Measurements from ENCODE around the gene CAMSAP3. TPM values are rescaled to one million over a fixed set of nuclear protein-coding genes. Genes with fewer than 3 reads are reported as not detected.
"Not testable (repeated sequence)": the region's sequence is repeated elsewhere in the genome, so short reads cannot be mapped to it uniquely, and the experiment has no call there.

Gene CAMSAP3
- total and polyA plus RNA-seq, 12 donors = 0.61 to 18.9 (median 6.0) TPM

- Histone ChIP-seq H3K27me3 (no peaks in the 10 kb centered on the region), H3K27ac (no peak overlapping the region), H3K4me1 (replicated peaks in 1 of 2) (no peaks in the 10 kb centered on the region), H3K36me3 (replicated peaks in 1 of 2) (no peaks in the 10 kb centered on the region), H3K4me3 (no peak overlapping the region), H3K9me3 (replicated peaks in 1 of 3) (no peaks in the 10 kb centered on the region)
- 90 to 97% (median 94%) methylated on average over 8 of the region's 8 CpGs for WGBS, 4 donors
- no peak for DNase-seq
- intact Hi-C loops (cut with DNase I) = no loop called here
- TF ChIP-seq CTCF (IDR thresholded peaks at IDR 0.05) (no peak), POLR2A (IDR thresholded peaks at IDR 0.05) (no peak)
These were observed 47.4 kb downstream of the CAMSAP3 start for GRCh38 chr19:7643031-7643415.

DNA sequence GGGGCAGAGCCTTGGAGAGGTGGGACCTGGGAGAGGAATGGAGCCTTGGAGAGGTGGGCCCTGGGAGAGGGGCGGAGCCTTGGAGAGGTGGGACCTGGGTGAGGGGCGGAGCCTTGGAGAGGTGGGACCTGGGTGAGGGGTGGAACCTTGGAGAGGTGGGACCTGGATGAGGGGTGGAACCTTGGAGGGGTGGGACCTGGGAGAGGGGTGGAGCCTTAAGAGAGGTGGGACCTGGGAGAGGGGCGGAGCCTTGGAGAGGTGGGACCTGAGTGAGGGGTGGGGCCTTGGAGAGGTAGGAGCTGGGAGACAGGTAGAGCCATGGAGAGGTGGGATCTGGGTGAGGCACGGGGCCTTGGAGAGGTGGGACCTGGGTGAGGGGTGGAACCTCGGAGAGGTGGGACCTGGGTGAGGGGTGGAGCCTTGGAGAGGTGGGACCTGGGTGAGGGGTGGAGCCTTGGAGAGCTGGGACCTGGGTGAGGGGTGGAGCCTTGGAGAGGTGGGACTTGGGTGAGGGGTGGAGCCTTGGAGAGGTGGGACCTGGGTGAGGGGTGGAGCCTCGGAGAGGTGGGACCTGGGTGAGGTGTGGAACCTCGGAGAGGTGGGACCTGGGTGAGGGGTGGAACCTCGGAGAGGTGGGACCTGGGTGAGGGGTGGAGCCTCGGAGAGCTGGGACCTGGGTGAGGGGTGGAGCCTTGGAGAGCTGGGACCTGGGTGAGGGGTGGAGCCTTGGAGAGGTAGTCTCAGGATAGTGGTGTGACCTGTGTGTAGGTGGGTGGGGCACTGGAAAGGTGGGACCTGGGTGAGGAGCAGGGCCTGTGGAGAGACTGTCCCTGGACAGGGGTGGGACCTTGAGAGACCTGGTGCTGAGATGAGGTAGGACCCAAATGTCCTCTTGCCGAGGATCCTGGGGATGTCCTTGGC is 48.2 kb downstream of the CAMSAP3 start:
- DNase-seq; H3K36me3 ChIP-seq (replicated peaks in 1 of 2); H3K4me1 ChIP-seq (replicated peaks in 1 of 2); H3K27ac ChIP-seq; intact Hi-C loops (cut with DNase I); H3K9me3 ChIP-seq (replicated peaks in 1 of 3); H3K27me3 ChIP-seq; H3K4me3 ChIP-seq: not testable (repeated sequence)
- WGBS, 4 donors = 45 to 95% (median 70%) methylated on average over 9 to 10 of the region's 10 CpGs

GRCh38 chr19:7644550-7644877 is 48.9 kb downstream of the CAMSAP3 start:
- TF ChIP-seq CTCF (IDR thresholded peaks at IDR 0.05) (no peak), POLR2A (IDR thresholded peaks at IDR 0.05) (no peak)
- intact Hi-C loops (cut with DNase I) = no loop called here
- Histone ChIP-seq H3K27me3 (no peaks in the 10 kb centered on the region), H3K27ac (no peak overlapping the region), H3K9me3 (replicated peaks in 1 of 3) (no peaks in the 10 kb centered on the region), H3K4me1 (replicated peaks in 1 of 2) (no peaks in the 10 kb centered on the region), H3K36me3 (replicated peaks in 1 of 2) (no peaks in the 10 kb centered on the region), H3K4me3 (no peak overlapping the region)
- 90 to 98% (median 94%) methylated on average over 6 to 20 of the region's 20 CpGs for whole genome bisulfite sequencing, 4 donors
- DNase-seq = no peak

- no peak overlapping the region for H3K4me3 ChIP-seq
- H3K4me1 ChIP-seq (replicated peaks in 1 of 2) = no peaks in the 10 kb centered on the region
- intact Hi-C loops (cut with DNase I) = no loop called here
- H3K27me3 ChIP-seq = no peaks in the 10 kb centered on the region
- no peak overlapping the region for H3K27ac ChIP-seq
- TF ChIP-seq CTCF (IDR thresholded peaks at IDR 0.05) (no peak), POLR2A (IDR thresholded peaks at IDR 0.05) (no peak)
- WGBS, 4 donors = 81 to 97% (median 87%) methylated on average over 9 to 14 of the region's 14 CpGs
- H3K36me3 ChIP-seq (replicated peaks in 1 of 2) = no peaks in the 10 kb centered on the region
- no peak for DNase-seq
- H3K9me3 ChIP-seq (replicated peaks in 1 of 3) = no peaks in the 10 kb centered on the region
These were observed 49.5 kb downstream of the CAMSAP3 start for GRCh38 chr19:7645163-7645562.

Measured in adrenal gland (tissue), 12 donors.